Hematopoietic multipotent progenitor cell (in vitro differentiated cells): ENCODE data around the gene OR51B2. TPM values are rescaled to one million over a fixed set of nuclear protein-coding genes. Genes with fewer than 3 reads are reported as not detected.
A peak's percentile ranks its signal among the peaks of the same experiment; 100 is the strongest.
"Not testable (repeated sequence)": the region's sequence is repeated elsewhere in the genome, so short reads cannot be mapped to it uniquely, and the experiment has no call there.

Source experiments
- DNase-seq, 3 donors: peaks; one replicate each; pipeline ENCODE4 v3.0.0-alpha.2; 2011 to 2015; ENCODE audit warnings: low read depth in 2 of 3, low spot score in 2 of 3
- total RNA-seq: library from RNA; depleted of rRNA; stranded (reverse); fragments of >200 nt; gene quantifications from one replicate; pipeline ENCODE4 v1.2.3, GENCODE V29; 2012

The OR51B2 gene
- total RNA-seq, 1 donor: 0.27 TPM

- DNase-seq: not testable (repeated sequence)
These were observed 10.6 kb downstream of the OR51B2 start for GRCh38 chr11:5313326-5314023.

DNA sequence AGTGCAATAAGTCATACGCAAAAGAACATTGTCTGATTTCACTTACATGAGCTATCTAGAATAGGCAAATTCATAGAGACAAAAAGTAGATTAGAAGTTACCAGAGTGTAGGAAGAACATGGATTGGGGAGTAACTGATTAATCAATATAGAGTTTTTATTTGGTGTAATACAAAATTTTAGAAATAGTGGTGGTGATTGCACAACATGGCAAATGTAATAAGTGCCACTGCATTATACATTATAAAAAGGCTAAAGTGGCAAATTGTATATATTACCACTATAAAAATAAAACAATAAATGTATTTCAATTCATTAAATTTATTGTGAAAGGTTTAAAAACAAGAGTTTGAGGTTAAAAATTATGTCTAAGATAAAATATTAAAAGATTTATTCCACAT, 13.7 kb downstream of the OR51B2 start:
- DNase-seq: no peak

GRCh38 chr11:5307256-5308019, 16.7 kb downstream of the OR51B2 start:
- no peak for DNase-seq

DNA sequence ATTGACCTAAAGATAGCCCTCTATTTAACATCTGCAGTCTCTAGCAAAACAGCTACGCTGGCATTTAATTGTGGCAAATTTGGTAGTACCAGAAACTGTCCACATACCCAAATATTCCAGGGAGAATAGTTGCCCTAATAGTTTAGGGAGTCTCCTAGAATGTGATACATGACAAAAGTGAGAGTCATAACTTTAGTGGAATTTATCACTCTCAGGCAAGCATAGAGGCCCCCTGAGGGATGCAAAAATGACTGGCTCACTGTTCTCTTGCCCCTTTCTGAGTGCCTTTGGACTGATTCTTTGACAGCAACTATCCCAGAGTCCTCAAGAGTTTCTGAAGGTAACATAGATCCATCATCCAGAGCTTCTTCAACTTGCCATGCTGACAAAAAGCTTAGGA, 20.1 kb downstream of the OR51B2 start:
- no peak for DNase-seq

GRCh38 chr11:5303626-5304025, 20.5 kb downstream of the OR51B2 start:
- peak in 1 of 3 donors; percentile 4 for DNase-seq

- no peak for DNase-seq
These were observed 22.3 kb downstream of the OR51B2 start, which contains the start of gene OR51B4 for GRCh38 chr11:5301846-5302245. Gene OR51B4, minus strand, starts transcription at chr11:5301946. Its CDS starts 0 bp downstream, at chr11:5301946.

- no peak for DNase-seq
These were observed 23.8 kb downstream of the OR51B2 start for GRCh38 chr11:5300251-5300650.

DNA sequence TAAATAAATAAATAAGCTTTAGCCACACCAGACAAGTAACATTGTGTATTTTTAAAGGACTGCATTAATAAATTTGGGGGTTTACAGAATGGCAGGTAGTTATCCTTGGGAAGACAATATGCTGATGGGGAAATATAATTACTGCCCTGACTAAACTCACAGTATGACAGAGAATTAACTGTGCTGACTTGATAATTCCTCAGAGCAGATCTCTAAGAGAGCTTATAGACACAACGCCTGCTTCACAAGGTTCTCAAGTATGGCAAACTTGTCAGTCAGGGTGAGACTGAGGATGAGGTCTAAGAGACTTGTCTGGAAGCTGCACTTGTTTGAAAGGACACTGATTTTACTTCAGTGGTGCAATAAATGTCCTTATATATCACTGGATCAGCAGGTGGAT, 25.6 kb downstream of the OR51B2 start:
- DNase-seq: no peak

DNA sequence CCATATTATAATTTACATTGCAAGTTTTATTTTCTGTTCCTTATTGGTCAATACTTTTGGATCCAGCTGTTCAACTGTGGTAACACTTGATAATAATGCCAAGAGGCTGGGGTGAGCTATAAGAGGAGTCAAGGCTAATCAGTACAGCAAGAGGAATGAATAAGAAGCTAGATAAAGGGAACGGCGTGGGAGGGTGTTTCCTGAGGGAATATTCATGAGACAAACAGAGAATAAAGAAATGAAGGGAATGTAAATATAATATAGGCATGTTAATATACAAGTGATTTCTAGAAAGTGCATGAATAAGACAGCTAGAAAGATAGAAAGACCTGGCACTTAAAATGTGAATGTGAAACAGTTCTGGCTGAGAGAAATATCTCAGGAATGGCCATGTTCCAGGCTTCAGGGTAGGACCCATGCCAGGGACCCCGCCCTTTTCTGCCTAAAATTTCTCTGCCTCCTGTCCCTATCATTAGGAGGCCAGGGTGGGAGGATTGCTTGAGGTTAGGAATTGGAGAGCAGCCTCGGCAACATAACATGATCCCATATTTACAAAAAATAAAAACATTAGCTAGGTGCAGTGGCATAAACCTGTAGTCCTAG, 26.3 kb downstream of the OR51B2 start:
- no peak for DNase-seq

DNA sequence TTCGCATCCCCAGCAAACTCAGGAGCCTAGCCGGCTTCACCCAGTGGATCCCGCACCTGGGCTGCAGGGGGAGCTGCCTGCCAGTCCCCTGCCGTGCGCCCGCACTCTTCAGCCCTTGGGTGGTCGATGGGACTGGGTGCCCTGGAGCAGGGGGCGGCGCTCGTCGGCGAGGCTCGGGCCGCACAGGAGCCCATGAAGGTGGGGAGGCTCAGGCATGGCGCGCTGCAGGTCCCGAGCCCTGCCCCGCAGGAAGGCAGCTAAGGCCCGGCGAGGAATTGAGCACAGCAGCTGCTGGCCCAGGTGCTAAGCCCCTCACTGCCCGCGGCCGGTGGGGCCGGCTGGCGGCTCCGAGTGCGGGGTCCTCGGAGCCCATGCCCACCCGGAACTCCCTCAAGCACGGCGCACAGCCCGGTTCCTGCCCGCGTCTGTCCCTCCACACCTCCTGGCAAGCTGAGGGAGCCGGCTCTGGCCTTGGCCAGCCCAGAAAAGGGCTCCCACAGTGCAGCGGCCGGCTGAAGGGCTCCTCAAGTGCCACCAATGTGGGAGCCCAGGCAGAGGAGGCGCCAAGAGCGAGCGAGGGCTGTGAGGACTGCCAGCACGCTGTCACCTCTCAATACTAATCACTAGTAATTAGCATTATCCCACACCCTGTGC, 29.6 kb downstream of the OR51B2 start:
- DNase-seq: not testable (repeated sequence)

- DNase-seq: no peak
These were observed 31.1 kb downstream of the OR51B2 start for GRCh38 chr11:5293028-5293427.

- DNase-seq: peak in 2 of 3 donors; percentile 53 to 71
These were observed 32.8 kb downstream of the OR51B2 start for GRCh38 chr11:5291207-5291838.

GRCh38 chr11:5290106-5290505, 34.0 kb downstream of the OR51B2 start:
- DNase-seq: no peak

GRCh38 chr11:5289696-5290095, 34.4 kb downstream of the OR51B2 start:
- no peak for DNase-seq

- no peak for DNase-seq
These were observed 35.1 kb downstream of the OR51B2 start for GRCh38 chr11:5288906-5289550.

- peak in 1 of 3 donors; percentile 30 for DNase-seq
These were observed 35.8 kb downstream of the OR51B2 start for GRCh38 chr11:5288108-5288905.

DNA sequence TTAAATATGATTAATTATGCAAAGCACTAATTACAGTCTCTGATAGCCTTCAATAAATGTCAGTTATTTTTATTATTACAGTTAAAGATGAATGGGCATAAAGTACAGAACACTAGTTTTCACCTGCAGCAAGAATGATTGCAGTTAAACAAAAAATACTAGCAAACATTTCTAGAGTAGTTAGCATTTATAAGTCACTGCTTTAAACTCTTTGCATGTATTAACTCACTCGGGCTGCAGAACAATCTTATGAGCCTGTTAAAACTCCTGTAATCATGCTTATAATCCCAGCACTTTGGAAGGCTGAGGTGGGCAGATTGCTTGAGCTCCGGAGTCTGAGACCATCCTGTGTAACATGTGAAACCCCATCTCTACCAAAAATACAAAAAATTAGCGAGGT, 37.2 kb downstream of the OR51B2 start:
- no peak for DNase-seq

DNA sequence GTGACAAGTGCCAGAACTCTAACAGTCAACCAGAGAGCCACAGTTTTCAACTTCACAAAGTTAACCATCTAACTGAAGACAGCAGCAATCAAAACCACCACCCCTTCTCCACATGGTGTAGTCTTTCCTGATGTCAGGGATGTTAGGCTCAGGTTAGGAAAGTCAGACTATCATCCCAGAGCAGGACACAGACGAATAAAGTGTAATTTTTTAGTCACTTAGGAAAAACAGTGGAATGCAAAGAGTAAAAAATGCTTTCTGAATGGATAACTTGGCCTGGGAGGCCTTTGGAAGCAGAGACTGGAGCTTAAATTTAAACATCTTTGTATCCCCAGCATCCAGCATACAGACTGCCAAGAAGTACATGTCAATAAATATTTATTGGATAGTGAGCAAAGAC, 37.7 kb downstream of the OR51B2 start:
- no peak for DNase-seq

DNA sequence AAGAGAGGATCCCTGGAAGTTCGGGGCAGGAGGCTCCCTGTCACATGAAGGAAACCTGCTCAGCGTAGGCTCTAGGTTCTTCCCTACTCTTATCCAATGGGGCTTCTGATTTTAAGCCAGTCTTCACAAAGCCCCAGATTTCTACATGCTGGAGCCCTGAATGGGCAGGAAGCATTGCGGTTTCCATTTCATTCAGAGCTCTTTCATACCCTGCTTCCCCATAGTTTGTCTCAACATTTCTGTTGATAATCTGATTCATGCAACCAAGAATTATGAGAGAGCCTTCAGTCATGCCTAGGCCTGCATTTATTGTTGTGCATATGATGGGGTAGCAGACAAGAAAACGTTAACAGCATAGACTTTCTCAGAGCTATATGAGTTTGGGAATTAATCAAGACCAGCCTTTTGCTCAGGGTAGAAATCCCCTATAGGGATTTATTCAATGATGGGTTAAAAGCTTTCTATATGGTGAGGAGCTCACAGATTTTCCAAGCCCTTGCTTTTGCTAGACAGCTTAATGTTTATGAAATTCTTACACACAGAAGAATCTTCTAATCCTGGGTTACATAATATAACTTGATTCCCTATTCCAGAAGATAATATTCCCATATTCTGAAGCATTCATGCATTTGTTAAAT, 38.3 kb downstream of the OR51B2 start:
- DNase-seq: peak in 1 of 3 donors; percentile 16
